ENCODE measurements around the gene CFAP61. TPM values are rescaled to one million over a fixed set of nuclear protein-coding genes. Genes with fewer than 3 reads are reported as not detected.
A peak's percentile ranks its signal among the peaks of the same experiment; 100 is the strongest.

CFAP61 gene
- polyA plus RNA-seq, 3 donors: 3.5 to 4.2 (median 4.0) TPM

- DNase-seq (ENCODE audit: low read depth in 3 of 3, low spot score in 2 of 3): no peak
These were observed 97.9 kb downstream of the CFAP61 start for GRCh38 chr20:20150241-20150640.

DNA sequence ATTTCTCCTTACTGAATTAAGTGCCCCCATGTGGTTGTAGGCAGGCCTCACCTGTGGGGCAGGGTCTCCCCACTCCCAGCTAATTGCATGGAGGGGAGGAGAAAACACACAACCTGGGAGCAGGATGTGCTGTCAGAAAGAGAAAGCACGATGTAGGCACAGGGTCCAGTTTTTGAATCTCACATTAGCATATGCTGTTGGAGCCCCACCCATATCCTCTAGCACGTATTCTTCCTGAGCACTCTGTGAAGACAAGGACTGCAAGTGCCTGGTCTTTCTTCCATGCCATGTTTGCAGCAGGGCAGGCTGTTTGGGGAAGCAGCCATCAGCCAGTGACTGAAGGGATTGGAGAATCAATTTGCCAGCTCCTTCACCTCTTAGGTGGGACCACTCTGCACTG is 108.2 kb downstream of the CFAP61 start:
- DNase-seq (ENCODE audit: low read depth in 3 of 3, low spot score in 2 of 3): no peak

- DNase-seq (ENCODE audit: low read depth in 3 of 3, low spot score in 2 of 3): no peak
These were observed 109.3 kb downstream of the CFAP61 start for GRCh38 chr20:20161611-20162010.

DNA sequence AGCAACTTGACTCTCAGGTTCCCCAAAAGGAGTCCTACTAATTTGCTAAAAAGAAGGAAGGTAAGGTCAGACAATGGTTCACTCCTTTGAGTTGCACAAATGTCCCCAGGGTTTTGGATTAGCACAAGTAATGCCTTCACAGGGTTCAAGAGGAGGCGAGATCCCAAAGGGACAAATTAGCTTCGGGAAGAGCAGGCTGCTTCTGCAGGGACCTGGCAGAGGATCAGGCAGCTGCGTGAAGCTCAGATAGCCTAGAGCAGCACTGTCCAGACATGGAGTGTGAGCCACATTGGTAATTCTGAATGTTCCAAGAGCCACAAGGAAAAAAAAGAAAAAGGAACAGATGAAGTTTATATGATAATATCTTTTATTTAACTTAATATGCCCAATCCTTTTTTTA is 115.4 kb downstream of the CFAP61 start:
- DNase-seq (ENCODE audit: low read depth in 3 of 3, low spot score in 2 of 3): no peak

DNA sequence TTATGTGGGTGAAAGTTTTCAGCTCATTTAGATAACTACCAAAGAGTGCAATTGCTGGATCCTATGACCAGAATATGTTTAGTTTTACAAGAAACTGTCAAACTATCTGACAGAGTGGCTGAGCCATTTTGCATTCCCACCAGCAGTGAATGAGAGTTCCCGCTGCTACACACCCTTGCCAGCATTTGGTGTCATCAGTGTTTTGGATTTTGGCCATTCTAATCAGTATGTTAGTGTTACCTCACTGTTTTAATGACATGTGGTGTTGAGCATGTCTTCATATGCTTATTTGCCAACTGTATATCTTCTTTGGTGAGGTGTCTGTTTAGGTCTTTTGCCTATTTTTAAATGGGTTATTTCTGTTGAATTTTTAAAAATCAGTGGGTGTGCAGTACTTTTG is 120.9 kb downstream of the CFAP61 start:
- DNase-seq (ENCODE audit: low read depth in 3 of 3, low spot score in 2 of 3): no peak

DNA sequence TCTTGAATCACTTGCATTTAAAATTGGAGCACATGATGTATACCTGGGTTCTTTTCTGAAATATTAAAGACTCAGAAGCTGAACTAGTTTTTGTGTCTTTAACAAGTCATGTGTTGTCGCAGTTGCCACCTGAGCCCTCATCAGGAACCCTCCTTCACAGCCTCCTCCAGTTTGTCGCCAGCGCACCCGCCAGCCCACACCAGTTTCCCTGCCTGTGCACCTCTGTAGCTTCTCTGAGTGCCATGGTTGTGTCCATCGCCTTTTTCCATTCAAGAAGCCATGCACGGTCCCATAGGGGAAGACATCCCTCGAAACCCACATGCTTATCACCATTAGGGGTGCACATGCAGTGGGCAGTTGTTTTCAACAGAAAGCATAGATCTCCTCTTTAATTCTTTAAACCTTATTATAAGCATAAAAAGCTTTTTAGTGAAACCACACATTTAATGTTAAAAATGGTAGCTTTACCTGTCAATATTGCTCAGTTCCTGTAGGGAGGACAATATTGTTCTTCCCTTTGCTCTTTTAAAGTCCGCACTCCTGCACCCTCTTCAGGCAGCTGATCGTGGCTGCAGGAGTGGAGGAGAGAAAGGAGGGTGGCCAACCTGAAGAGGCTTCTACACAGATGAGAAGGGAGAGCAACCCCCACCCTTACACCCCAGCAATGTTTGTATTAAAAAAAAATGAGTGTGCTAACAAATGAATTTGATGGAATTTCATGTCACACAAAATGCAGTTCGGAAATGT is 121.9 kb downstream of the CFAP61 start:
- DNase-seq (ENCODE audit: low read depth in 3 of 3, low spot score in 2 of 3): no peak

- DNase-seq (ENCODE audit: low read depth in 3 of 3, low spot score in 2 of 3): no peak
These were observed 129.0 kb downstream of the CFAP61 start for GRCh38 chr20:20181322-20181721.

DNA sequence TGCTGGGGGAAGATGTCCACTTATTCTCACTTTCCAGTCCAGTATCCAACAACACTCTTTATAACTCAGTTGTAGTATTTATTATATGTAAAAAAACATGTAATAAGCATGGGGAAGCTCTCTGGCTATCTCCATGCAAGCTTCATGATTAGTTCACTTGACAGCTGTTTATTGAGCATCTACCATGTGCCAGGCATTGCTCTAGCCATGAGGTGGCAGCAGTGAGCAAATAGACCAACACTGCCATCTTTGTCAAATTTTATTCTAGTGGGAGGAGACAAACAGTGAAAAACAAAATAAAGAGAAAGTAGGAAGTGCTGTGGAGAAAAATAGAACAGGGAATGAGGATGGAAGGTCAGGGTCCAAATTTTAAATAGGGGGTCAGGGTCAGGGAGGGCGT is 131.8 kb downstream of the CFAP61 start:
- DNase-seq (ENCODE audit: low read depth in 3 of 3, low spot score in 2 of 3): no peak

DNA sequence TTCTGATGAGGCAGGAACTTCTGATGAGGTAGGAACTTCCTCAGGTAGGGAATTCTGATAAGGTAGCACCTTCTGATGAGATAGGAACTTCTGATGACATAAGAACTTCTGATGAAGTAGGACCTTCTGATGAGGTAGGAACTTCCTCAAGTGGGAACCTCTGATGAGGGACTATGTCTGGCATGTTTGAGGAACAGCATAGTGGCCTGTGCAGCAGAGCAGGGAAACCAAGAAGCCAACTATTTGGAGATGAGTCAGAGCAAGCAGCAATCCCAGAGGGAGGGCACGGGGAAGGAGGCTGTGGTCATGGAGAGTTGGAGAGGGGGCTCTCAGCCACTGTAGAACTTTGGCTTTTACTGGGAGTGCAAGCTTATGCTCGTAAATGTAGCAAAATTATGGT is 132.4 kb downstream of the CFAP61 start:
- no peak for DNase-seq (ENCODE audit: low read depth in 3 of 3, low spot score in 2 of 3)

GRCh38 chr20:20188647-20189046 is 136.3 kb downstream of the CFAP61 start:
- DNase-seq (ENCODE audit: low read depth in 3 of 3, low spot score in 2 of 3): no peak

DNA sequence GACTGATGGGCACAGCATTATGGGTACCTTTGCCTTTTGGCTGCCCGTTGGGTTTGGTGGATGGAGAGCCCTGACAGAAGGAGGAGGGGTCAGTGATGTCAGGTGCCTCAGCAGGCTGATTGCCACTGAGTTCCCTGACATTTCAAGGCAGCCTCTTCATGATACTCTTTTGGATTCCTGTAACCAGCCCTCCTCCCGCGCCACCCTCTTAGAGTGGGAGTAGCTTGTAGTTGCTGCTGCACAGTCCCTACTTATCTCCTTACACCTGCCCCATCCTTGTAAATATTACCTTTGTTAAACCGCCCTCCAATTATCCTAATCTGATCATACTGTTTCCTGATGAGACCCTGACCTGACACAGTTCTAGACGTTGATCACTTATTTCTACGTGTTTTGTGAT is 140.0 kb downstream of the CFAP61 start:
- no peak for DNase-seq (ENCODE audit: low read depth in 3 of 3, low spot score in 2 of 3)

GRCh38 chr20:20195021-20195705 is 142.8 kb downstream of the CFAP61 start:
- DNase-seq (ENCODE audit: low read depth in 3 of 3, low spot score in 2 of 3): no peak

- no peak for DNase-seq (ENCODE audit: low read depth in 3 of 3, low spot score in 2 of 3)
These were observed 144.3 kb downstream of the CFAP61 start for GRCh38 chr20:20196610-20197009.

- no peak for DNase-seq (ENCODE audit: low read depth in 3 of 3, low spot score in 2 of 3)
These were observed 145.7 kb downstream of the CFAP61 start for GRCh38 chr20:20198011-20198410.

DNA sequence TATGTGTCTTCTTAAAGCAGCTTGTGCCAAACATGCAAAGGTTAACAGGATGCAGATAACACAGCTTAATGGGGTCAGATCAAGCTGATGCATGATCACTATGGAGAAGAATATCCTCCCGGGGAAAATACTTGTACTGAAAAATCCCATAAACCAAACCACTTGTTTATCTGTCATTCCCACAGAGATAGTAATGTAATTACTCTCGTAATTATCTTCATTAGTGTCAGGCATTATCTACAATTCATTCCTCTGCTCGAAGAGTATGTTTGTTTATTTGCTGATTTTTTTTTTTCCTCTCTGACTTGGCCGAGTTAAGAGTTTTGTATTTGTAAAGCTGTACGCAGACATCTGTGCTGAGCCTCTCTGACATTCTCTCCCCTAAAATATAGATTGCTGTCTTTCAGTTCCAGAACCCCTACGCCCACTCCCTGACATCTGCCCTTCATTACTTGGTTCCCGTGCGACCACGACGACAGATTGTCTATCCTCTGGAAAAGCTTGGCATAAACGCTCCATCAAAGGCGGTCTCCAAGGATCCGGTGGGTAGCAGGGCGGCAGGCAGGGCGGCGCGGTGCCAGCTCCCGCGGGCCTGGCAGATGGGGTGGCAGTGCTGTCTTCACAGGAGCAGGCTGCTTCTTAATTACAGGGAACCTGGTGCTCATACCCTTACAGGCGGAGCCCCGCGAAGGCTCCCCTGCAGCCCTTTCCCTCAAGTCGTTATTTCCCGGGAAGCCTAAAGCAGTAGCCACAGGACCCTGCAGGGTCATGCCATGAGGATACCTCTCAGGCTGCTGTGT is 147.2 kb downstream of the CFAP61 start:
- peak in 1 of 3 donors; percentile 33 for DNase-seq (ENCODE audit: low read depth in 3 of 3, low spot score in 2 of 3)

DNA sequence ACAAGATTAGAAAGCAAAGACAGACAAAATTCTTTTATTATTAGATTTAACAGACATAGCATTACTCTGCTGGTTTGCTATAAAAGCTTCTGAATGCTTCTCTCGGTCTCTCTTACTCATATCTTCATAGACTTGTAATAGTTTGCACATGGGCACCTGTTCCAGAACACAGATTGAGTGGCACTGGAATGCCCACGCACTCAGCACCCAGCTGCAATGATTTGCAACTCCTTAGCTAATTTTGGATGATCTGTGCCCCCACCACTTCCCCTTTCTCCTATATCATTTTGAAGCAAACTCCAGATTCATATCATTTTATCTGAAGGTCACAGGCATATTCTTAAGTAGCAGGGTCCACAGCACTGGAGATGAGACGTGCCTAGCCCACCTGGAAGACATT is 148.8 kb downstream of the CFAP61 start:
- no peak for DNase-seq (ENCODE audit: low read depth in 3 of 3, low spot score in 2 of 3)

DNA sequence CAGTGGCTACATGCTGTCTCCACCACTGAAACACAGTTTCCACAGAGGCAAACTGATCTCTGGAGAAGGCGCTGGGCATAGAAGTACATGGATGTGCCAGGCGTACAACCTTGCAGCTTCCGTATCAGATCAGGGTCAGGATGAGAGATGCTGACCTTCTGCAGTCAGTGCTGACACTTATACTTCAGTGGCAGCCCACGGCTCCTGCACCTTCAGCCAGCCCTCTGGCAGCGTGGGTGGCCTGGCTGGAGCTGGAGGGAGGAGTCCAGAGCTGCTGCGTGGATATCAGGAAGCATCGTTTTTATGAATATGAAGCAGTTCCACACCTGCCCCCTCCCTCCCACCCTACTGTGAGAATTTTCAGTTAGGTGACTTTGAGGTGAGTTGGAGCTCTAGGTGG is 149.3 kb downstream of the CFAP61 start:
- DNase-seq (ENCODE audit: low read depth in 3 of 3, low spot score in 2 of 3): no peak

GRCh38 chr20:20202768-20203167 is 150.4 kb downstream of the CFAP61 start:
- no peak for DNase-seq (ENCODE audit: low read depth in 3 of 3, low spot score in 2 of 3)

DNA sequence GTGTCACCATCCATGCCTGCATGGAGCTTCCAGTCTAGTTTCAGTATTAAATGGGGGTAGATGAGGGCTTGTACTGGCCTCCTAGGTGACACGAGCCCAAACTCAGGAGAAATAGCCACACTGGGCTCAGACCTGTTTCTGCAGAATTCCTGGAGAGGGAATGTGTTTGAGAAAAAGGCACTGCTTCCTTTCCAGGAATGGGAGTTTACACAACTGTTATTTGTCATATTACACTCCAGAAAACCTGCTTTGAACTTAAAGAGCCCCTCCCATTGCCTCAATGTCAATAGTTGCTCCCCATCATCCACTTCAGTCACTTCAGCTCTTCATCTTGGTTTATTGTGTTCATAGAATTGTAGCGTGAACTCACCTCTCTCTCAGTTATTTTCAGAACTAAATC is 151.5 kb downstream of the CFAP61 start:
- no peak for DNase-seq (ENCODE audit: low read depth in 3 of 3, low spot score in 2 of 3)

DNA sequence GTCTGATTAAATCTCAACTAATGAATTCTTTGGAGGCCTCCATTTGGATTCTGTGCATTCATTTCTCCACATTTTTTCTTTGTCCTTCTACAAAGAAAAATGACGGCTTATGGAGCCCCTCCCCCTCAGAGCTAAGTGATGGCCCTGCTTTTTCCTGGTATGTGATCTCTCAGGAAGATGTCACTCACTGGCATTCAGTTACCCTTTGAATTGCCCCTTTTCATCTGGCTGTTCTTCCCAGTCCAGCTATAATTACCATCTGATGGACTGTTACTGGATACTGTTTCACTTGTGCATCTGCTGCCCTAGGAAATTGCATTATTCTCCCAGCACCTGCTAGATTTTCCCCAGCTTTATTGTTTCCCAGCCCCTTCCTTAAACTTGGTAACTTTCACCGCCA is 151.9 kb downstream of the CFAP61 start:
- no peak for DNase-seq (ENCODE audit: low read depth in 3 of 3, low spot score in 2 of 3)

DNA sequence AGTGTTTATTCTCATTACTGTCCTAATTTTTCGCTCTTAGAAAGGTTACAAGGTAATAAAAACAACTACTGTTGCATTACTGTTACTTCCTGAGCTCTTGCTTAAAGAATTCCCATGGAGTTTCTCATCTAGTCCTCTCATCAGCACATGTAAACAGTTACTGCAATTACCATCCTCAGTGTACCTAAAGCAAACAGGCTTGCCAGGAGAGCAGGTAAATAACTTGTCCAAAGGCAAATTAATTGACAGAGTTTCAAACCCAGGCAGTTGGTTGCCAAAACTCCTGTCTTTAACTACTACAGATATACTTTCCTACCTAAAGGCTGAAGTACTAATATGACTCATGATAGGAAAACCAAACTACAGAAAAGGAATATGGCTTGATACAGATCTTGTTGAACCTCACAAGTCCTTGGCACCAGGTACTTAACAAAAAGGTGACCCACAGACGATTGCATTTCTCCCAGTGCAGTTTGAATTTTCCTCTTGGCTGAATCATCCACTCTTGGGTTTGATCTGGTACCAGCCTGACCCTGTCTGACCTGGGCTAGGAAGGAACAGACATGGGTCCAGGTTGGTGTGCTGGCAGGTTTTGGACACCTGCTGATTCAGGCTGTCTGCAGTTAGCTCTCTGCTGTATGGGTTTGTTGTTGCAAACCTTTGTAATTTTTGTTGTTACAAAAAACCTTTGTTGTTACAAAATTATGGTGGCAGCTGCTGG is 153.0 kb downstream of the CFAP61 start:
- DNase-seq (ENCODE audit: low read depth in 3 of 3, low spot score in 2 of 3): no peak

Measured in right renal cortex interstitium (tissue), 3 donors.